DND-41 (cell line): ENCODE data around the gene RIF1.

Source experiments
- CTCF ChIP-seq: IDR thresholded peaks from 2 replicates; pipeline ENCODE4 v1.5.1; 2012; ENCODE audit warnings: borderline replicate concordance, low read length, moderate library complexity, mild to moderate bottlenecking; ENCODE audit not compliant: poor library complexity, severe bottlenecking; ENCODE audit errors: extremely low read depth
- EZH2 ChIP-seq: IDR thresholded peaks from 3 replicates; pipeline ENCODE4 v1.6.1; 2012; ENCODE audit warnings: borderline replicate concordance, low read depth, mild to moderate bottlenecking, moderate library complexity, low read length, inconsistent platforms; ENCODE audit not compliant: severe bottlenecking

DNA sequence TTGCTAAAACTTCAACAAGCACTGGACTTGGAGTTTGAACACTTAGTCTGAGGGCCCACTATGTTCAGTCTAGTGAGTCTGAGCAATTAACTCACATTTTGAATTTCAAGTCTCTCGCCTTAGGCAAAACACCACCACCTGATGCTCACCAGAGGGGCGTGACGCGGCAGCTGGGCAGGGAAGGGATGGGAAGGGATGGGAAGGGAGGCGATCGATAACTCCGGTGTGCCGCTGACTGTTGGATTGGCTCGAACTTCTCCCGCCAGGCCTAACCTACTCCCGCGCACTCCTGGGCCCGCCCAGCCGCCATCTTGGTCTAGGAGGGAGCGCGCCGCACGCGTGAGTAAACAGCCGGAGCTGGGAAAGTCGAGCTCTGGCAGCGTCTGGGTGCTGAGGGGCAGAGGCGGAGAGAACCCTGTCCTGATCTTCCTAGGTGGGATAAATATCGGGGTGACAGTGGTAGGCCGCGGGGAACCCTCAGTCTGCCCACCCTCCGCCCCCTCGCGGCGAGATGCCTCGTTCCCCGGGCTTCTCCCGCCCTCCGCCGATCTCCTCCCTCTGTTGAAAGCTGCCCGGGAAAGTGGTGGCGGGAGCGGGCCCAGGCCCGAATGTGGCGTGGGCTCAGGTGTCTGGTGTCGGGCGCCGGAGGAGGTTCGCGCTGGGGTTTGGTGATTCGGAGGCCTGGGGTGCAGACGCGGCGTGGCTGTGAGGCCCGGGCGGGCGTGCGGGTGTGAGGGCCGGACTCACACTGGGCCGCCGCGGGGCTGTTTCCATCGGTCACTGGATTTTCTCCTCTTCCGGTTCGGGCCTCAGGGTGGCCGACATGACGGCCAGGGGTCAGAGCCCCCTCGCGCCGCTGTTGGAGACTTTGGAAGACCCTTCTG, at the start of gene RIF1:
- no peak for TF ChIP-seq EZH2
- peak; percentile 72 for TF ChIP-seq CTCF
